ENCODE data around the gene AP4E1. TPM values are rescaled to one million over a fixed set of nuclear protein-coding genes. Genes with fewer than 3 reads are reported as not detected.
"Not testable (repeated sequence)": the region's sequence is repeated elsewhere in the genome, so short reads cannot be mapped to it uniquely, and the experiment has no call there.

AP4E1 gene
- total RNA-seq, 1 experiment from 2014 or later, result 10.1 TPM

GRCh38 chr15:50953302-50953701, 44.8 kb downstream of the AP4E1 start:
- ChIA-PET CTCF (no interaction called here), POLR2A (no interaction called here), RAD21 (ENCODE audit: low non-redundant PET in 1 of 2, low total read pairs in 2 of 2, uncharacterized antibody in 2 of 2, unreplicated experiment in 2 of 2) (no interaction called here)
- Histone ChIP-seq H3K9me2 (ENCODE audit: insufficient read depth) (no peaks in the 10 kb centered on the region), H3K9me3 (ENCODE audit: control insufficient read depth in 1 of 2, insufficient read depth in 1 of 2, low read depth in 1 of 2, low read length in 2 of 2) (no peaks in the 10 kb centered on the region), H3K27ac (ENCODE audit: low read depth, low read length) (no peak overlapping the region), H3K79me2 (ENCODE audit: insufficient read depth, low read length) (no peaks in the 10 kb centered on the region), H3K9ac (ENCODE audit: low read length) (no peak overlapping the region), H3K27me3 (ENCODE audit: insufficient read depth, low read length) (no peaks in the 10 kb centered on the region), H3K4me3 (replicated peaks in 1 of 2; ENCODE audit: low read depth in 1 of 2, low read length in 2 of 2) (no peak overlapping the region), H3K36me3 (ENCODE audit: control insufficient read depth in 1 of 2, insufficient read depth in 2 of 2, low read length in 2 of 2) (0 out of 4 replicates have a peak, but pooled peaks cover 0 to 5% of the 10 kb centered on the region in 2 experiments), H2AFZ (ENCODE audit: low read depth, low read length, poor library complexity, severe bottlenecking) (no peak overlapping the region), H3K4me1 (ENCODE audit: control insufficient read depth in 1 of 2, insufficient read depth in 2 of 2, low read length in 2 of 2) (no peaks in the 10 kb centered on the region), H4K20me1 (ENCODE audit: insufficient read depth) (no peaks in the 10 kb centered on the region), H3K4me2 (ENCODE audit: low read length) (no peak overlapping the region)
- TF ChIP-seq MAX (IDR thresholded peaks at IDR 0.05) (no peak), FOSL1 (IDR thresholded peaks at IDR 0.05; ENCODE audit: low read depth) (no peak), CTCF (IDR thresholded peaks at IDR 0.05 in 2 of 3, conservative IDR thresholded peaks at IDR 0.05 in 1 of 3; ENCODE audit: borderline replicate concordance in 1 of 3, insufficient read depth in 1 of 3, low read depth in 2 of 3, low read length in 2 of 3) (no peak), EZH2 (IDR thresholded peaks at IDR 0.05) (no peak), ATF3 (IDR thresholded peaks at IDR 0.05) (no peak), EZH2phosphoT487 (IDR thresholded peaks at IDR 0.05; ENCODE audit: borderline replicate concordance) (no peak), SP1 (IDR thresholded peaks at IDR 0.05; ENCODE audit: low read depth) (no peak), TCF7L2 (IDR thresholded peaks at IDR 0.05; ENCODE audit: borderline replicate concordance, extremely low read depth, insufficient read depth, insufficient read length) (no peak)
- ATAC-seq (no peak), DNase-seq (ENCODE audit: low read depth, low spot score) (peak; percentile 10)
- no TSS peak for BruUV-seq (replicated peaks)
- intact Hi-C loops (cut with micrococcal nuclease), result no loop called here

GRCh38 chr15:50954837-50955236, 46.4 kb downstream of the AP4E1 start:
- H4K20me1 ChIP-seq (ENCODE audit: insufficient read depth); H3K79me2 ChIP-seq (ENCODE audit: insufficient read depth, low read length); H3K9me2 ChIP-seq (ENCODE audit: insufficient read depth); POLR2A ChIA-PET; DNase-seq (ENCODE audit: low read depth, low spot score); H3K9me3 ChIP-seq (ENCODE audit: control insufficient read depth in 1 of 2, insufficient read depth in 1 of 2, low read depth in 1 of 2, low read length in 2 of 2); H3K4me1 ChIP-seq (ENCODE audit: control insufficient read depth in 1 of 2, insufficient read depth in 2 of 2, low read length in 2 of 2); H3K9ac ChIP-seq (ENCODE audit: low read length); H3K27me3 ChIP-seq (ENCODE audit: insufficient read depth, low read length); RAD21 ChIA-PET (ENCODE audit: low non-redundant PET in 1 of 2, low total read pairs in 2 of 2, uncharacterized antibody in 2 of 2, unreplicated experiment in 2 of 2); H3K4me3 ChIP-seq (replicated peaks in 1 of 2; ENCODE audit: low read depth in 1 of 2, low read length in 2 of 2); ATAC-seq; H3K4me2 ChIP-seq (ENCODE audit: low read length); H3K27ac ChIP-seq (ENCODE audit: low read depth, low read length); CTCF ChIA-PET; H2AFZ ChIP-seq (ENCODE audit: low read depth, low read length, poor library complexity, severe bottlenecking); intact Hi-C loops (cut with micrococcal nuclease); BruUV-seq (replicated peaks): not testable (repeated sequence)
- H3K36me3 ChIP-seq (ENCODE audit: control insufficient read depth in 1 of 2, insufficient read depth in 2 of 2, low read length in 2 of 2), result peaks cover 4 to 12% of the 10 kb centered on the region in 2 experiments; a peak in 3 of 4 replicates
